ENCODE results near the gene TUBB4B. TPM values are rescaled to one million over a fixed set of nuclear protein-coding genes. Genes with fewer than 3 reads are reported as not detected.

The TUBB4B gene
- 233 and 245 TPM in 2 replicates for total RNA-seq
- long read RNA-seq, transcript TUBB4B-201 (4 exons, 1,637 nt): major isoform, 710 of 720 reads
- long read RNA-seq, partial matches to known transcripts: 10 of 720 reads
- long read RNA-seq, other reads (novel, unspliced or antisense): 0 of 720 reads

DNA sequence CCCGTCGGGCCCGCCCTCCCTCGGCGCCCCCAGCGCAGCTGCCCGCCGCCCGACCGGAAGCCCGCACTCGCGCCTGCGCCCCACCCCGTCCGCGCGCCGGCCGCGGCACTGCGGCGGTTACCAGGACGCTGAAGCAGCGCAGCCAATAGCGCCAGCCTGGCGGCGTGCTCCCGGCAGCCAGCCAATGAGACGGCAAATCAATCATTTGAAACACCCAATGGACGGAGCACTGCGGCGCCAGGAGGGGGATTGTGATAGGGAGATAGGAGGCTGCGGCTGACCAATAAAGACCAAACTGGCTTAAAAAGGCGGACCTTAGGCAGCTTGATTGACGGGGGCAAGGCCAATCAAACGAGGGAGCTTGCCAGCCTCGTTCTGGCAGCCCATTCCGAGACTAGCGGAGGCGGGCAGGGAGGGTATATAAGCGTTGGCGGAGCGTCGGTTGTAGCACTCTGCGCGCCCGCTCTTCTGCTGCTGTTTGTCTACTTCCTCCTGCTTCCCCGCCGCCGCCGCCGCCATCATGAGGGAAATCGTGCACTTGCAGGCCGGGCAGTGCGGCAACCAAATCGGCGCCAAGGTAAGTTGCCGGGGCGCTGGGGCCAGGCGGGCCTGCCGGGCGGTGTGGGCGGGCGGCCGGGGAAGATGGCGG, at the start of gene TUBB4B:
TUBB4B (plus strand) TSS at position 447 of the 649 bp plus-strand sequence; CDS start at position 521, 74 bp downstream.
- H3K27ac Mint-ChIP-seq: peak within 1 kb of the TSS; percentile 98
- peaks cover 10% of the 10 kb centered on the region for H3K36me3 Mint-ChIP-seq (ENCODE audit: insufficient read depth)
- peaks cover 5% of the 10 kb centered on the region for H3K27me3 Mint-ChIP-seq
- peaks cover 24% of the 10 kb centered on the region for H3K4me1 Mint-ChIP-seq (ENCODE audit: low read depth)
- DNase-seq (ENCODE audit: low spot score, unreplicated experiment): peak; percentile 95
- TF ChIP-seq, protein P1, sequence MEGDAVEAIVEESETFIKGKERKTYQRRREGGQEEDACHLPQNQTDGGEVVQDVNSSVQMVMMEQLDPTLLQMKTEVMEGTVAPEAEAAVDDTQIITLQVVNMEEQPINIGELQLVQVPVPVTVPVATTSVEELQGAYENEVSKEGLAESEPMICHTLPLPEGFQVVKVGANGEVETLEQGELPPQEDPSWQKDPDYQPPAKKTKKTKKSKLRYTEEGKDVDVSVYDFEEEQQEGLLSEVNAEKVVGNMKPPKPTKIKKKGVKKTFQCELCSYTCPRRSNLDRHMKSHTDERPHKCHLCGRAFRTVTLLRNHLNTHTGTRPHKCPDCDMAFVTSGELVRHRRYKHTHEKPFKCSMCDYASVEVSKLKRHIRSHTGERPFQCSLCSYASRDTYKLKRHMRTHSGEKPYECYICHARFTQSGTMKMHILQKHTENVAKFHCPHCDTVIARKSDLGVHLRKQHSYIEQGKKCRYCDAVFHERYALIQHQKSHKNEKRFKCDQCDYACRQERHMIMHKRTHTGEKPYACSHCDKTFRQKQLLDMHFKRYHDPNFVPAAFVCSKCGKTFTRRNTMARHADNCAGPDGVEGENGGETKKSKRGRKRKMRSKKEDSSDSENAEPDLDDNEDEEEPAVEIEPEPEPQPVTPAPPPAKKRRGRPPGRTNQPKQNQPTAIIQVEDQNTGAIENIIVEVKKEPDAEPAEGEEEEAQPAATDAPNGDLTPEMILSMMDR (IDR thresholded peaks at IDR 0.05; ENCODE audit: unreplicated experiment): no peak
- peak within 1 kb of the TSS; percentile 85 for H3K4me3 Mint-ChIP-seq (ENCODE audit: low read depth)
- no peaks in the 10 kb centered on the region for H3K9me3 Mint-ChIP-seq (ENCODE audit: low read depth)

DNA sequence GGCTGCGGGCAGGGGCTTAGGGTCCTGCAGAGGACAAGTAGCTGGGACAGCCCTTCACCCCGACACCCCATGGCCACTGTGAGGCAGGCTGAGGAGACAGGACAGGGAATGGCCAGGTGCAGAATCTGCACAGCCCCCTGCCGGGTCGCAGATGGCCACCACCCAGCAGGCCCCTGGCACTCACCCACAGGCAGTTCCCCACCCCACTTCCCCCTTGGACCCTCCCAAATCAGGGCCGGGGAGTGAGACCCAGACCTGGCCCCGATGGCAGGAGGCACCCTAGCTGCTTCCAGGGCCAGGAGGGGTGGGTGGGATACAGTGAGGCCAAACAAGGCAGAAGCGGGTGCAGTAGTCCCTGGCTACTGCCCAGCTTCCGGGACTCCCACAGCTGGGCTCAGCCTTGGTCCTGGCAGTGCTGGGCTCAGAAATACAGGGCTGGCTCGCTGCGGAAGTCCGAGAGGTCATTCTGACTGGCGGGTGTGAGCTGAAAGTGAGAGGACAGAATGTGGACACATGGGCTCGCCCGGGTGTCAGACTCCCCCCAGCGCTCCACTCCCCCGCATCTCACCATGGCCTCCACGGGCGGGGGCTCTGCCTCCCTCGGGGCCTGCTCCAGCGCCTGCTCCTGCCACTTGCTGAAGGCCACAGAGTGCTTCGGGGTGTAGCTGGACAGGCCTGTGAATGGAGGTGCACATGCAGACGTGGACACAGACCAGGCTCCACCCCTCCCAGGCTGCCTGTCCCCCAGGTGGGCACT, 49.2 kb upstream of the TUBB4B start:
- peaks cover 16% of the 10 kb centered on the region for H3K4me1 Mint-ChIP-seq (ENCODE audit: low read depth)
- H3K27ac Mint-ChIP-seq: no peak overlapping the region
- H3K9me3 Mint-ChIP-seq (ENCODE audit: low read depth): no peaks in the 10 kb centered on the region
- no peaks in the 10 kb centered on the region for H3K27me3 Mint-ChIP-seq
- H3K36me3 Mint-ChIP-seq (ENCODE audit: insufficient read depth): no peaks in the 10 kb centered on the region
- H3K4me3 Mint-ChIP-seq (ENCODE audit: low read depth): no peak overlapping the region
- TF ChIP-seq, protein P1 (IDR thresholded peaks at IDR 0.05; ENCODE audit: unreplicated experiment): no peak
- DNase-seq (ENCODE audit: low spot score, unreplicated experiment): no peak

- TF ChIP-seq, protein P1 (IDR thresholded peaks at IDR 0.05; ENCODE audit: unreplicated experiment): no peak
- Mint-ChIP-seq H3K27ac (no peak overlapping the region), H3K4me3 (ENCODE audit: low read depth) (no peak overlapping the region), H3K27me3 (no peaks in the 10 kb centered on the region), H3K36me3 (ENCODE audit: insufficient read depth) (no peaks in the 10 kb centered on the region), H3K9me3 (ENCODE audit: low read depth) (no peaks in the 10 kb centered on the region), H3K4me1 (ENCODE audit: low read depth) (peaks cover 14% of the 10 kb centered on the region)
- no peak for DNase-seq (ENCODE audit: low spot score, unreplicated experiment)
Observed at GRCh38 chr9:137192448-137192780, 48.7 kb upstream of the TUBB4B start.

DNA sequence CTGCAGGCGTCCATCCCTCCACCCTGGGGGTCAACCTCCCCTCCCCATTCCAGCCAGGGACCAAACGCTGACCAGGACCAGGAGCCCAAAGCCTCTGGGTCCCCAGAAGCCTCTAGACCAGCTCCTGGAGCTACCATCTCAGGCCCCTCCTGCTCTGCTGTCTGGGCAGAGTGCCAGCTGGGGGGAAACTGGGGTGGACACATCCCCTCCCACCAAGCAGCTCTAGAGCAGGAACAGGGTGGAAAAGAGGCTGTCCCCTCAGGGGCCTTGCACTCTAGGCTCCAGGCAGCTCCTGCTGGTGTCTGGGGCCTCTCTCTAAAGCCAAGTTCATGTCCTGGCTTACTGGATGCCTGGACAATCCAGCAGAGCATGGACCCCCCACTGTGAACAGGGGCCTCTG, 48.2 kb upstream of the TUBB4B start:
- peaks cover 11% of the 10 kb centered on the region for H3K4me1 Mint-ChIP-seq (ENCODE audit: low read depth)
- TF ChIP-seq, protein P1 (IDR thresholded peaks at IDR 0.05; ENCODE audit: unreplicated experiment): no peak
- no peaks in the 10 kb centered on the region for H3K9me3 Mint-ChIP-seq (ENCODE audit: low read depth)
- DNase-seq (ENCODE audit: low spot score, unreplicated experiment): no peak
- no peaks in the 10 kb centered on the region for H3K27me3 Mint-ChIP-seq
- no peaks in the 10 kb centered on the region for H3K36me3 Mint-ChIP-seq (ENCODE audit: insufficient read depth)
- no peak overlapping the region for H3K4me3 Mint-ChIP-seq (ENCODE audit: low read depth)
- no peak overlapping the region for H3K27ac Mint-ChIP-seq

DNA sequence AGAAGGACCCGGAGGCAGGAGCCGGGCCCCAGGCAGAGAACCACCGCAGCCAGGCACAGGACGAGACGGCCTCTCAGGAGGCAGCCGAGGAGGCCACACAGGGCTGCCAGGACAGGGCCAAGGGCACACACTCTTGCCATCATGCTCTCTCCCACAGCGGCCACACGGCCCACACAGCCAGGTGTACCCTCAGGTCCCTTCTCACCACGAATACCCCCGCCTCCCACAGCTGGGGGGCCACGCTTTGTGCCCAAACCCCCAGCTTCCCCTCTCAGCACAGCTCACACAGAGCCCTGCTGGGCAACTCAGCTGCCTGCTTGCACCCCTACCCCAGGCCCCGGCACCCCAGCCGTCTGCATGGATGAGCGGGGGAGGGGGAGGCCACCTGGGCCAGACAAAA, 47.3 kb upstream of the TUBB4B start:
- H3K36me3 Mint-ChIP-seq (ENCODE audit: insufficient read depth): no peaks in the 10 kb centered on the region
- DNase-seq (ENCODE audit: low spot score, unreplicated experiment): no peak
- H3K4me1 Mint-ChIP-seq (ENCODE audit: low read depth): peaks cover 15% of the 10 kb centered on the region
- H3K27ac Mint-ChIP-seq: no peak overlapping the region
- TF ChIP-seq, protein P1 (IDR thresholded peaks at IDR 0.05; ENCODE audit: unreplicated experiment): no peak
- no peak overlapping the region for H3K4me3 Mint-ChIP-seq (ENCODE audit: low read depth)
- H3K27me3 Mint-ChIP-seq: no peaks in the 10 kb centered on the region
- no peaks in the 10 kb centered on the region for H3K9me3 Mint-ChIP-seq (ENCODE audit: low read depth)
